ENCODE results near the gene DIO3. TPM values are rescaled to one million over a fixed set of nuclear protein-coding genes. Genes with fewer than 3 reads are reported as not detected.
A peak's percentile ranks its signal among the peaks of the same experiment; 100 is the strongest.

The DIO3 gene
- total RNA-seq, 2 donors from 2014 or later = 0.73 to 1.0 TPM

DNA sequence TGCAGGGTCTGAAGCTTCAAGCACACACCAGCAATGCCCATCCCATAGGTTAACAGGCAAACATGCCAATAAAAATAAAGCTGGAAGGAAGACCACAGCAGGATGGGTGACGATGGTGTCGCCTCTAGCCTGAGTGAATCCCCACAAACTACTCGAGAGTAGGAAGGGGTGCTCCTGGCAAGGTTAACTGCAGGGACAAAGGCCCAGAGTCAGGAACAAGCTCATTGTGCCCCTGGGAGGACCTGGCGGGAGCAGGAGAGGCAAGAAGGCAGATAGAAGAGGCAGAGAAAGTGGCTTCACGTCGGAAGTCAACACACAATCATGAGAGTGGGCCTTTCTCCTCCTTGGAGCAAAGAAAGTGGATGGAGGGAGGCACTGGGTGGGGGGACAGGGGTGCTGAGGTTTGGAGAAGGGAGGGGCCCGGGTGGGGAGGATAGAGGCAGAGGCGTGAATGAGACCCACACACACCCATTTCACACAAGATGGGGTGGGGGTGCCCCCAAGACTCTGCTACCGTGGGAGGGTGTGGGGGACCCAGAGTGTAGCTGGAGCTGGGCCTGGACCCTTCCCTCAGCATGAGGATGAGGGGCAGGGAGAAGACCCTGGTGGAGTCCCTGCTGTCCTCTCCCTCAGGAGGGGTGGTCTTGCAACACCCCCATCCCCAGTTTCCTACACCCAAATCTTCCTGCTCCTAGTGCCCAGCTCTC is 43.1 kb downstream of the DIO3 start:
- peak in 1 of 2 donors; percentile 18 for DNase-seq
- intact Hi-C loops (cut with DNase I, micrococcal nuclease) = no loop called here
- no peak for ATAC-seq

GRCh38 chr14:101604935-101605780 is 43.9 kb downstream of the DIO3 start:
- ATAC-seq = no peak
- intact Hi-C loops (cut with DNase I, micrococcal nuclease) = no loop called here
- peak in 1 of 2 donors; percentile 9 for DNase-seq

GRCh38 chr14:101605836-101606235 is 44.5 kb downstream of the DIO3 start:
- intact Hi-C loops (cut with DNase I, micrococcal nuclease) = no loop called here
- ATAC-seq = no peak
- no peak for DNase-seq

Other genes starting within 250 kb of the DIO3 start
- gene PPP2R5C, start 200.2 kb downstream of the DIO3 start, total RNA-seq = 100 to 1,000 TPM; 139 to 144 TPM

All from left colon (tissue), 2 donors.